ENCODE measurements around the gene ACAN.

Gene ACAN

DNA sequence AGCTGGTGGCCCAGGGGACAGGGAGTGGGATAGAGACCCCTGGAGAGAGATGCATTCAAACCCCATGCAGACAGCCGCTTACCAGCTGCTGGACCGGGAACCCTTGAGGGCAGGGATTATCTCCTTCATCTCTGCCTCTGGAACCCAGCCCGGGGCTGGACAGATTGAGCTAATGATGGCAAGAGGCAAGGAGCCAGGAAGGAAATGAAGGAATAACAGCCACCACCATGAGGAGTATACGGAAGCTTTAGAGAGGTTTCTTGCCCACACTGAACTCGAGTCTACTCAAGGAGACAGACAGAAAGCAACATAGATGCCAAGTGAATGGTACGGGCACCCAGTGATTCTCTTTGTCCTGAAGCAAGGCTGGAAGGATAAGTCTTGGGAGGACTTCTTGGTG, 68.9 kb downstream of the ACAN start:
- WGBS, 2 donors (ENCODE audit: extremely low coverage in 2 of 2, insufficient read length in 2 of 2, insufficient replicate concordance in 1 of 2): no CpG with 5 or more reads among the region's 6 CpGs
- Histone ChIP-seq H3K23ac (ENCODE audit: low read depth, low read length, poor library complexity) (no peak overlapping the region), H2BK15ac (ENCODE audit: low read length) (no peak overlapping the region), H3K27me3 (ENCODE audit: control insufficient read depth in 3 of 3, insufficient read depth in 3 of 3, low read depth in 1 of 3, low read length in 3 of 3) (peaks cover 0 to 6% (median 0%) of the 10 kb centered on the region in 3 experiments), H4K8ac (ENCODE audit: low read depth, low read length) (no peak overlapping the region), H3K79me1 (ENCODE audit: low read depth, low read length) (peaks cover 1% of the 10 kb centered on the region), H2BK120ac (ENCODE audit: low read depth, low read length) (no peak overlapping the region), H3K4me3 (ENCODE audit: low read length in 2 of 2) (no peak overlapping the region), H3K18ac (ENCODE audit: low read length) (no peak overlapping the region), H3K36me3 (replicated peaks in 1 of 2; ENCODE audit: control insufficient read depth in 2 of 2, insufficient read depth in 2 of 2, low read length in 2 of 2) (no peaks in the 10 kb centered on the region), H3K4me1 (ENCODE audit: control insufficient read depth in 2 of 2, insufficient read depth in 1 of 2, low read depth in 1 of 2, low read length in 2 of 2) (no peaks in the 10 kb centered on the region), H3K9ac (ENCODE audit: low read depth, low read length, poor library complexity) (no peak overlapping the region), H2BK12ac (ENCODE audit: low read length) (no peak overlapping the region), H3K9me3 (replicated peaks in 1 of 2; ENCODE audit: control insufficient read depth in 2 of 2, insufficient read depth in 1 of 2, low read depth in 1 of 2, low read length in 2 of 2) (peaks cover 0 to 6% of the 10 kb centered on the region in 2 donors), H2AFZ (ENCODE audit: low read length) (no peak overlapping the region), H3K4me2 (ENCODE audit: insufficient read depth, low read length, poor library complexity, severe bottlenecking) (no peak overlapping the region), H3K27ac (replicated peaks; ENCODE audit: low read length) (no peak overlapping the region), H2BK5ac (ENCODE audit: low read length) (no peak overlapping the region), H3K4ac (ENCODE audit: low read length) (no peak overlapping the region), H2AK5ac (ENCODE audit: low read depth, low read length) (peak overlapping the region; percentile 27), H3K14ac (ENCODE audit: low read length) (no peak overlapping the region), H4K91ac (ENCODE audit: low read depth, low read length, poor library complexity) (no peak overlapping the region)
- DNase-seq (ENCODE audit: low spot score): no peak

DNA sequence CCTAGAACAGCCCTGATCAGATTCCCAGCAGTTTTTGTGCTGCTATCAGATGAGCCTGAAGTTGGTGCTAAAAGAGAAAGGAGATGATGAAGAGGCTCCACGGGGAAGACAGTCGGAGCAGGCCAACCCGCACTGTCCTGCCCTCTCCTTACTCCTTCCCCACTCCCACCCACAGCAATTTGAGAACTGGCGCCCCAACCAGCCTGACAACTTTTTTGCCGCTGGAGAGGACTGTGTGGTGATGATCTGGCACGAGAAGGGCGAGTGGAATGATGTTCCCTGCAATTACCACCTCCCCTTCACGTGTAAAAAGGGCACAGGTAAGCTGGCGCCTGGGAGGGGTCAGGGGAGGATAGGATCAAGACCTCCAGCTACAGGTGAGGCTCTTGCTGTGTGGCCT, 69.5 kb downstream of the ACAN start:
- H3K27ac ChIP-seq (replicated peaks; ENCODE audit: low read length): no peak overlapping the region
- H2BK5ac ChIP-seq (ENCODE audit: low read length): peak overlapping the region; percentile 88
- no peak overlapping the region for H3K4me3 ChIP-seq (ENCODE audit: low read length in 2 of 2)
- no peak overlapping the region for H4K91ac ChIP-seq (ENCODE audit: low read depth, low read length, poor library complexity)
- DNase-seq (ENCODE audit: low spot score): no peak
- no peaks in the 10 kb centered on the region for H3K4me1 ChIP-seq (ENCODE audit: control insufficient read depth in 2 of 2, insufficient read depth in 1 of 2, low read depth in 1 of 2, low read length in 2 of 2)
- H3K4me2 ChIP-seq (ENCODE audit: insufficient read depth, low read length, poor library complexity, severe bottlenecking): no peak overlapping the region
- no peak overlapping the region for H2AK5ac ChIP-seq (ENCODE audit: low read depth, low read length)
- H2BK120ac ChIP-seq (ENCODE audit: low read depth, low read length): no peak overlapping the region
- no peak overlapping the region for H3K23ac ChIP-seq (ENCODE audit: low read depth, low read length, poor library complexity)
- H3K9me3 ChIP-seq (replicated peaks in 1 of 2; ENCODE audit: control insufficient read depth in 2 of 2, insufficient read depth in 1 of 2, low read depth in 1 of 2, low read length in 2 of 2): peaks cover 0 to 6% of the 10 kb centered on the region in 2 donors
- no peak overlapping the region for H3K18ac ChIP-seq (ENCODE audit: low read length)
- no peak overlapping the region for H2AFZ ChIP-seq (ENCODE audit: low read length)
- H3K9ac ChIP-seq (ENCODE audit: low read depth, low read length, poor library complexity): no peak overlapping the region
- H3K14ac ChIP-seq (ENCODE audit: low read length): no peak overlapping the region
- peak overlapping the region; percentile 20 for H2BK15ac ChIP-seq (ENCODE audit: low read length)
- H3K79me1 ChIP-seq (ENCODE audit: low read depth, low read length): peaks cover 1% of the 10 kb centered on the region
- no CpG with 5 or more reads among the region's 9 CpGs for WGBS, 2 donors (ENCODE audit: extremely low coverage in 2 of 2, insufficient read length in 2 of 2, insufficient replicate concordance in 1 of 2)
- peak overlapping the region; percentile 17 for H3K4ac ChIP-seq (ENCODE audit: low read length)
- no peak overlapping the region for H4K8ac ChIP-seq (ENCODE audit: low read depth, low read length)
- peaks cover 0 to 6% (median 0%) of the 10 kb centered on the region in 3 experiments for H3K27me3 ChIP-seq (ENCODE audit: control insufficient read depth in 3 of 3, insufficient read depth in 3 of 3, low read depth in 1 of 3, low read length in 3 of 3)
- H2BK12ac ChIP-seq (ENCODE audit: low read length): no peak overlapping the region
- H3K36me3 ChIP-seq (replicated peaks in 1 of 2; ENCODE audit: control insufficient read depth in 2 of 2, insufficient read depth in 2 of 2, low read length in 2 of 2): no peaks in the 10 kb centered on the region

DNA sequence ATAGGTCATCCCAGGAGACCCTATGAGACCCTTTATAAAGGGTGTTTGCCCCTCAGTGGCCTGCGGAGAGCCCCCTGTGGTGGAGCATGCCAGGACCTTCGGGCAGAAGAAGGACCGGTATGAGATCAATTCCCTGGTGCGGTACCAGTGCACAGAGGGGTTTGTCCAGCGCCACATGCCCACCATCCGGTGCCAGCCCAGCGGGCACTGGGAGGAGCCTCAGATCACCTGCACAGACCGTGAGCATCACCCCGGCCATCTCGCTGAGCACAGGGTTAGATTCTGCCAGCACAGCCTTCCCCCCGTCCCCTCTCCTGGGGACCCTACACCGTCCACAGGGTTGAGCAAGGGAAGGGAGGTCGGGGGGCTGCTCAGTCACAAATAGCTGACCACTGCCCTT, 70.5 kb downstream of the ACAN start:
- Histone ChIP-seq H2BK15ac (ENCODE audit: low read length) (no peak overlapping the region), H3K23ac (ENCODE audit: low read depth, low read length, poor library complexity) (peak overlapping the region; percentile 4), H3K4ac (ENCODE audit: low read length) (no peak overlapping the region), H3K27ac (replicated peaks; ENCODE audit: low read length) (no peak overlapping the region), H3K9ac (ENCODE audit: low read depth, low read length, poor library complexity) (no peak overlapping the region), H3K79me1 (ENCODE audit: low read depth, low read length) (peaks cover 1% of the 10 kb centered on the region), H2AK5ac (ENCODE audit: low read depth, low read length) (peak overlapping the region; percentile 14), H3K9me3 (replicated peaks in 1 of 2; ENCODE audit: control insufficient read depth in 2 of 2, insufficient read depth in 1 of 2, low read depth in 1 of 2, low read length in 2 of 2) (peaks cover 0 to 6% of the 10 kb centered on the region in 2 donors), H3K4me2 (ENCODE audit: insufficient read depth, low read length, poor library complexity, severe bottlenecking) (no peak overlapping the region), H3K4me1 (ENCODE audit: control insufficient read depth in 2 of 2, insufficient read depth in 1 of 2, low read depth in 1 of 2, low read length in 2 of 2) (no peaks in the 10 kb centered on the region), H3K27me3 (ENCODE audit: control insufficient read depth in 3 of 3, insufficient read depth in 3 of 3, low read depth in 1 of 3, low read length in 3 of 3) (peaks cover 0 to 6% (median 0%) of the 10 kb centered on the region in 3 experiments), H3K14ac (ENCODE audit: low read length) (peak overlapping the region; percentile 59), H3K18ac (ENCODE audit: low read length) (no peak overlapping the region), H3K36me3 (replicated peaks in 1 of 2; ENCODE audit: control insufficient read depth in 2 of 2, insufficient read depth in 2 of 2, low read length in 2 of 2) (no peaks in the 10 kb centered on the region), H2BK5ac (ENCODE audit: low read length) (peak overlapping the region; percentile 57), H2BK120ac (ENCODE audit: low read depth, low read length) (no peak overlapping the region), H2AFZ (ENCODE audit: low read length) (no peak overlapping the region), H4K91ac (ENCODE audit: low read depth, low read length, poor library complexity) (no peak overlapping the region), H2BK12ac (ENCODE audit: low read length) (no peak overlapping the region), H4K8ac (ENCODE audit: low read depth, low read length) (no peak overlapping the region), H3K4me3 (ENCODE audit: low read length in 2 of 2) (no peak overlapping the region)
- WGBS, 2 donors (ENCODE audit: extremely low coverage in 2 of 2, insufficient read length in 2 of 2, insufficient replicate concordance in 1 of 2): no CpG with 5 or more reads among the region's 13 CpGs
- no peak for DNase-seq (ENCODE audit: low spot score)

DNA sequence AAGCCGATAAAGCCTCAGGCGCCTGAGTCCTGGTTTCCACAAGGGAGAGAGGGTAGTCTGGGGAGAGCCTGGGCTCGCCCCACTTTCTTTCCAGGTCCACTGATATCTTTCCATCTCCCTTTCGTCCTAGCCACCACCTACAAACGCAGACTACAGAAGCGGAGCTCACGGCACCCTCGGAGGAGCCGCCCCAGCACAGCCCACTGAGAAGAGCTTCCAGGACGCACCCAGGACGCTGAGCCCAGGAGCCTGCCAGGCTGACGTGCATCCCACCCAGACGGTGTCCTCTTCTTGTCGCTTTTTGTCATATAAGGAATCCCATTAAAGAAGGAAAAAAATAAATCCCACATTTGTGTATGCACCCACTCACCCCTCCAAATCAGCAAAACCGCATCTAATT, 71.0 kb downstream of the ACAN start:
- Histone ChIP-seq H3K9ac (ENCODE audit: low read depth, low read length, poor library complexity) (no peak overlapping the region), H3K4me3 (ENCODE audit: low read length in 2 of 2) (no peak overlapping the region), H2BK5ac (ENCODE audit: low read length) (peak overlapping the region; percentile 57), H3K36me3 (replicated peaks in 1 of 2; ENCODE audit: control insufficient read depth in 2 of 2, insufficient read depth in 2 of 2, low read length in 2 of 2) (no peaks in the 10 kb centered on the region), H2AFZ (ENCODE audit: low read length) (no peak overlapping the region), H3K9me3 (replicated peaks in 1 of 2; ENCODE audit: control insufficient read depth in 2 of 2, insufficient read depth in 1 of 2, low read depth in 1 of 2, low read length in 2 of 2) (peaks cover 0 to 6% of the 10 kb centered on the region in 2 donors), H4K91ac (ENCODE audit: low read depth, low read length, poor library complexity) (no peak overlapping the region), H2BK15ac (ENCODE audit: low read length) (no peak overlapping the region), H2BK12ac (ENCODE audit: low read length) (no peak overlapping the region), H3K4me2 (ENCODE audit: insufficient read depth, low read length, poor library complexity, severe bottlenecking) (no peak overlapping the region), H3K14ac (ENCODE audit: low read length) (peak overlapping the region; percentile 59), H3K27ac (replicated peaks; ENCODE audit: low read length) (no peak overlapping the region), H3K23ac (ENCODE audit: low read depth, low read length, poor library complexity) (peak overlapping the region; percentile 4), H3K4ac (ENCODE audit: low read length) (no peak overlapping the region), H3K18ac (ENCODE audit: low read length) (no peak overlapping the region), H3K4me1 (ENCODE audit: control insufficient read depth in 2 of 2, insufficient read depth in 1 of 2, low read depth in 1 of 2, low read length in 2 of 2) (no peaks in the 10 kb centered on the region), H2BK120ac (ENCODE audit: low read depth, low read length) (no peak overlapping the region), H3K79me1 (ENCODE audit: low read depth, low read length) (peaks cover 1% of the 10 kb centered on the region), H3K27me3 (ENCODE audit: control insufficient read depth in 3 of 3, insufficient read depth in 3 of 3, low read depth in 1 of 3, low read length in 3 of 3) (peaks cover 0 to 6% (median 0%) of the 10 kb centered on the region in 3 experiments), H4K8ac (ENCODE audit: low read depth, low read length) (no peak overlapping the region), H2AK5ac (ENCODE audit: low read depth, low read length) (peak overlapping the region; percentile 14)
- WGBS, 2 donors (ENCODE audit: extremely low coverage in 2 of 2, insufficient read length in 2 of 2, insufficient replicate concordance in 1 of 2): no CpG with 5 or more reads among the region's 15 CpGs
- no peak for DNase-seq (ENCODE audit: low spot score)

Measured in neuronal stem cell (in vitro differentiated cells).